MV-4-11 (cell line): Measurements from ENCODE around the gene PBX3.
"Not testable (repeated sequence)": the region's sequence is repeated elsewhere in the genome, so short reads cannot be mapped to it uniquely, and the experiment has no call there.

Source experiments
- DNase-seq: peaks from one replicate; lab custom pipeline; 2025; lab: John Stamatoyannopoulos, UW

PBX3 gene

DNA sequence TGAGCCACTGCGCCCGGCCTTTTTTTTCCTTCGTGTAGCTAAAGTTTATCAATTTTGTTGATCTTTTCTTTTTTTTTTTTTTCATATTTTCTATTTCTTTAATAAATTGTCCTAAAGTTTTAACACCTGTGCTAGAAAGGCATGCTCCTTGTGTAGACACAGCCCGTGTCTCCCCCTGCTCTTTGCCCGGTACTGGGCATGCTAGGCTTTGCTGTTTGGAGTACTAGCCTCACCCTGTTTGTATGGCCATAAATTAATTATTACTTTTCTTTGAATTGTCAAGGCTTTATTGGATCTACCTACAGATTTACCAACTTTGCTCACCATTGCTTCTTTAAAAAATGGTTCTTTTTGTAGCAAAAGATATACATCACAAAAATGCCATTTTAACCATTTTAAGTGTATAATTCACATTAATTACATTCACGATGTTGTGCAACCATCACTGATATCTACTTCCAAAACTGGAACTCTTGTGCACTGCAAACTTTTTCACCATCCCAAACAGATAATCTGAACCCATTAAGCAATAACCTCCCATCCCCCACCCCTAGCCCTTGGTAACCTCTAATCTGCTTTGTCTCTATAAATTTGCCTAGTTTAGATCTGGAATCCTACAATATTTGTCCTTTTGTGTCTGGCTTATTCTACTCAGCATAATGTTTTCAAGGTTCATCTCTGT lies 31.5 kb downstream of the PBX3 start:
- not testable (repeated sequence) for DNase-seq

DNA sequence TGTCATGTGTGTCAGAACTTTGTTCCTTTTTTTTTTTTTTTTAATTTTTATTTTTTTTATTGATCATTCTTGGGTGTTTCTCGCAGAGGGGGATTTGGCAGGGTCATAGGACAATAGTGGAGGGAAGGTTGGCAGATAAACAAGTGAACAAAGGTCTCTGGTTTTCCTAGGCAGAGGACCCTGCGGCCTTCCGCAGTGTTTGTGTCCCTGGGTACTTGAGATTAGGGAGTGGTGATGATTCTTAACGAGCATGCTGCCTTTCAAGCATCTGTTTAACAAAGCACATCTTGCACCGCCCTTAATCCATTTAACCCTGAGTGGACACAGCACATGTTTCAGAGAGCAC lies 32.0 kb downstream of the PBX3 start:
- not testable (repeated sequence) for DNase-seq

DNA sequence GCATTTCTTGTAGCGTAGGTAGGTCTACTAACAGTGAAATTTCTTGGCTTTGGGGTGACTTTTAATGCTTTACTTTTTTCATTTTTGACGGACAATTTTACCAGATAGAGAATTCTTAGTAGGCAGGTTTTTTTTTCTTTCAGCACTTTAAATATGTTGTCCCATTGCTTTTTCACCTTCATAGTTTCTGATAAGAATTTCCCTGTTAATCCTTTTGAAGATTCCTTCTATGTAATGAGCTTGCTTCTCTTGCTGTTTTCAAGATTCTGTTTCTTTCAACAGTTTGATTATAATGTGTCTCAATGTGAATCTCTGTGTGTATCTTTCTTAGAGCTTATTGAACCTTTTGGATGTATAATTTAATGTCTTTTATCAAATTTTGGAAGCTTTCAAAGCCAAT lies 35.5 kb downstream of the PBX3 start:
- DNase-seq = no peak

DNA sequence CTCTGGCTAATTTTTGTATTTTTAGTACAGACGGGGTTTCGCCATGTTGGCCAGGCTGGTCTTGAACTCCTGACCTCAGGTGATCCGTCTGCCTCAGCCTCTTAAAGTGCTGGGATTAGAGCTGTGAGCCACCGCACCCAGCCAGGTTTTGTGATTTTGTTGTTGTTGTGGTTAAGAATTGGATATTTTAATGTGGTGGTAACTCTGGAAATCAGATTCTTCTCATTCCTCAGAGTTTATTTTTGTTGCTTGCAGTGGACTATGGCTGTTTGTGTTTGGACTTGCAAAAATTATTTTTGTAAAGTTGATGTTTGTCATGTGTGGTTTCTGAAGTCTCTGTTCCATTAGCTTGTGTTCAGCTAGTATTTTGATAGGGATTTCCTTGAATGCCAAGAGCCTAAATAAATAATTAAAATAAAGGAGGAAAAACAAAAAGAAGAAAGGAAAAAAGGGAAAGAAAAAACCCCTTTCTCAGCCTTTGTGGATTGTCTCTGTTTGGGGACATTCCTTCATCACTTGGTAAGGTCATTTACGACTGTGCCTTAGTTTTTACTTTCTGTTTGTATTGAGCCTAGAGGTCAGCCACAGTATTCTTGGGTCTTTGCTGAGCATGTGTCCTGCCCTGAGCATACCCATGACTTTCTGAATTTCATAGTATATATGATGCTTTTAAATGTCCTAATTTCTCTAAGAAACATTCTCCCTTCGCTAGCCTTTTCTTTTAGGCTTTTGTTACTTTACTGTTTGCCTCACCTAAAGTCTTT lies 37.3 kb downstream of the PBX3 start:
- DNase-seq = no peak

DNA sequence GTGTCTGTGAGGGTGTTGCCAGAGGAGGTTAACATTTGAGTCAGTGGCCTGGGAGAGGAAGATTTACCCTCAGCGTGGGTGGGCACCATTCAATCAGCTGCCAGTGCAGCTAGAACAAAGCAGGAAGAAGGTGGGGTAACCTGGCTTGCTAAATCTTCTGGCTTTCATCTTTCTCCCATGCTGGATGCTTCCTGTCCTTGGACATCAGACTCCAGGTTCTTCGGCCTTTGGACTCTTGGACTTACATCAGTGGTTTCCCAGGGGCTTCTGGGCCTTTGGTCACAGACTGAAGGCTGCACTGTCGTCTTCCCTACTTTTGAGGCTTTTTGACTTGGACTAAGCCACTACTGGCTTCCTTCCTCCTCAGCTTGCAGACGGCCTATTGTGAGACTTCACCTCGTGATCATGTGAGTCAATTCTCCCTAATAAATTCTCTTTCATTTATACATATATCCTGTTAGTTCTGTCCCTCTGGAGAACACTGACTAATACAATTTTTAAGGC lies 38.1 kb downstream of the PBX3 start:
- no peak for DNase-seq

DNA sequence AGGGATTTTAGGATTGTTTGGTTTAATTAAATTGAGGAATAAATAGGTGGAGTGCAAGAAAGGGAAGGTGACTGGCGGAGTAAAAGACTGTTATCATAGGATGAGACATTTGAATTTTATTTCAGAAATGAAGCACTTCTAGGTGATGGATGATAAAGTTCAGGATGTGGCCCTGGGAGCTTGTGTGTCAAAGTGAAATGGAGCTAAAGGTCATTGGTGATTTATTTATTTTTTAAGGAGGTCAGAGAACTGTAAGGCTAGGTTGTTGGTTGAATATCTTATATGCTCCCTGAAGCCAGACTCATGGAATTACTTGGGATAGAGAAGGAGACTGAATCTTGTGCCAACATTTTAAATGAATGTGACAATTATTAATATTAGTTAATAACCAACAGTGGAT lies 40.5 kb downstream of the PBX3 start:
- DNase-seq = no peak

DNA sequence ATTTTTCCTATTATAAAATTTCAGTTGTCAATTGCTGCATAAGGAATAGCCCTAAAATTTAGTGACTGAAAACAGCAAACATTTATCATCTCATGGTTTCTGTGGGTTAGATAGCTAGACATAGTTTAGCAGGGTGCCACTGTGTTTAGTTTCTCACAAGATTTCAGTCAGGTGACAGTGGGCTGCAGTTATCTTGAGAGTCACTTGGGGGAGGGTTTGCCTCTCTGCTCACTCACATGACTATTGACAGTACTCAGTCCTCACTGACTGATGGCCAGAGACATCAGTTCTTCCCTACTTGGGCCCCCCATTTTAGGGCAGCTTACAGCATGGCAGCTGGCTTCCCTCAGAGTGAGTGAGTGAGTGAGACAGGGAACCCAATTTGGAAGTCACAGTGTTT lies 42.0 kb downstream of the PBX3 start:
- no peak for DNase-seq

DNA sequence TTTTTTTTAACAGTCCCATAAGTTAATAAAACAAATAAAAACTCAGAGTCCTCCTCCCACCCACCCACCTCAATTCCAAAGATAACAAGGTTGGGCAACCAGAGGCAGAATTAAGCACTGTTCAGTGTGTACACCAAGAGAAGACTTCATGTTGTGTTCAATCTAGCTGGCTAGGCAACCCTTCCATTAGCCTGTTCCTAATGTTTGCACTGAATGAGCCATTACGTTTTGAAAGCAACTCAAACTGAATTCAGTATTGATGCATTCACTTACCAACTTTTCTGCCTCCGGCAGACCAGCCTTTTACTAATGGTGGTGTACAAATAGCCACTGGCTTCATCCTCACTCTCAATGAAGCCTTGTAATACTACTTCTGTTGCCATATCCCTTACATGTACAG lies 47.5 kb downstream of the PBX3 start:
- DNase-seq = no peak

DNA sequence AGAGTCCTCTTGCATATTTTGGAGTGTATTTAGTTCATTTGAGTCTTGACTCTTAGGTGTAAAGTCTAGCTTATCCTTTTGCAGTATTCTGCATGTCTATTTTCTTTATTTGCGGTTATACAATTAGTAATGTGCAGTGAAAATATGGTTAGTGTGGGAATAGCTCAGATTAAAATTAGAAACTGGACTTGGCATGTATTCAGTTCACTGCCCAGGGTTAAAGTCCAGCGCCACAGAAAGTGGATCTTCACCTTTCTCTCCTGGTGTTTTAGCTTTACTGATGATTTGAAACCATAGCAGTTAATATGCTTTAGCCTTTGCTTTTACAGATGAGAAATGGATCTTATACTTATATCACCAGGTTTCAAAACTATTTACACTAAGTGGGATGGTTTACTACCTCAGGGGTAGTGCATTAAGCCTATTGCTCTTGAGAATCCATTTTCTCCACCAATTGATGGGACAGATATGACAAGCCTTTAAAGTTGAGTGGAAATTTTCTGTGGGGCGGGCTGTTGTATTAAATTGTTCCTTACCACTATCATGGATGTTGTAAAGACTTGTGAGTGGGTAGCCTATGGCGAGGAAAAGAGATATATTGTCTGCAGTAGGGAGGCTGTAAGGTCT lies 48.9 kb downstream of the PBX3 start:
- no peak for DNase-seq

DNA sequence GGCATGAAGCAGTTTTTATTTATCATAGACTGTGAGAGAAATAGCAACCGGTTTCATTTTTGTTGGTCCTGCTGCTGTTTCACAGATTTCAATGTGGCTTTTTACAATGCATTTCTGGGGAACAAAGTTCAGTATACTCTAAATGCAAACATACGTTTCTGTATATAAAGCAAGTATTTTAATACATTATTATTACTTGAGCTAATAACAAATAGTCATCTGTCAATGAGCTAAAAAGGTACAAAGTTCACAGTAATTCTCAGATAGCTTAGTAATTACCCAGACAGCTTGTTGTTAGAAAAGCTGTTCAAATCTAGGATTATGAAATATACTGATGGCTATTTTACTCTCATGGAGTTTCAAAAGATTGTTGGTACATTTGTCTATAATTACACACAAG lies 50.8 kb downstream of the PBX3 start:
- no peak for DNase-seq

DNA sequence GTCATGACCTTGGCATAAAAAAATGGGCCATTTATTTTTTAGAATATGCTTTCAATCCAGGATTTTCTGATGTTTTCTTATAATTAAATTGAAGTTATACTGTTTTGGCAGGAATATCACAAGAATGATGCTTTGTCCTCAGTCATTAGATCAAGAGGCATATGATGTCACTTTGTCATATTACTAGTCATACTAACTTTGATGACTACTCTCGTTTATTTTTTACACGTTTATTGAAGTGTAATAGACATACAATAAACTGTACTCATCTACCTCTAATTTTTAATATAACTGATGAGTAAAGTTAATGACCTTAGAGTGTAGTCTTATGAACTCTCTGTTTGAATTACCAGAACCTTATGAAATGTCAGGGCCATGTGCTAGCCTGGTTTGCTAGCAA lies 56.4 kb downstream of the PBX3 start:
- DNase-seq = no peak

DNA sequence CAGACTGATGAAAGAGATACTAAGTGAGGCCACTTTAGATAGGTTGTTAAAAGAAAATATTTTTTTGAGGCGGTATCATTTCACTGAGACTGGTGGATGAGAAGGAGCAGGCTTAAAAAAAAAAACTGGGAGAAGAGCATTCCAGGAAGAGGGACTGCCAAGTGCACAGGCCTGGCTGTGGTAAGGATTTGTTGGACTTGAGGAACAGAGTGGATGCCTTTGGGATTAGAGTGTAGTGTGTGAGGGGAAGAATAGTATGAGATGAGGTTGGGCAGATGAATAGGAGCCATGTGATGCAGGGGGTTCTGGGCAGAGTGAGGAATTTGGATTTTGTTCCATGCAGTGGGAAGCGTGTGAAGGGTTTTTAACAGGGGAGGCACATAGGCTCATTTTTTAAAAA lies 57.9 kb downstream of the PBX3 start:
- DNase-seq = no peak

DNA sequence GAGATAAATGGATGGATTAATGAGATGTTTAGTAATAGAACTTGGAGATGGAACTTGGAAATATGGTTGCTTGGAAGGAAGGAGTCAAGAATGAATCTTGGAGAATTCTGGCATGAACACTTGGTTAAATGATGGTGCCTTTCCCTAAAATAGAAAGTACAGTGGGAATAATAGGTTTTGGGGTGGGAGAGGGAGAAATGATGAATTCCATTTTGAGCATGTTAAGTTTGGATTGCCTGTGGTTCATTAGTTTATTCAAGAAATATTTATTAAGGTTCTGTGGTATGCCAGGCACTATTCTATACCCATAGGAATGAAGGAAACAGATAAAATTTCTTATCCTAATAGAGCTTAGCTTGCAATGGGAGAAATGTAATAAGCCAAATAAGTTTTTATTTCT lies 58.4 kb downstream of the PBX3 start:
- DNase-seq = no peak

DNA sequence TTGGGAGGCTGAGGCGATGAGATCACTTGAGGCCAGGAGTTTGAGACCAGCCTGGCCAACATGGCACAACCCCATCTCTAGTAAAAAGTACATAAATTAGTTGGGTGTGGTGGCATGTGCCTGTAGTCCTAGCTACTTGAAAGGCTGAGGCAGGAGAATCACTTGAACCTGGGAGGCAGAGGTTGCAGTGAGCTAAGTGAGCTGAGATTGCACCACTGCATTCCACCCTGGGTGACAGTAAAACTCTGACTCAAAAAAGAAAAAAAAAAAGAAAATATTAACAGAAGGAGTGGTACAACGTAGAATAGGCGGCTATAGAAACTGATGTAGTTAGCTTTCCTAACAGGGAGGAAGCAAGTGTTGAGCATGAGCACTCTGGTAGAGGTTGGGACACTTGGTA lies 59.9 kb downstream of the PBX3 start:
- DNase-seq = no peak

DNA sequence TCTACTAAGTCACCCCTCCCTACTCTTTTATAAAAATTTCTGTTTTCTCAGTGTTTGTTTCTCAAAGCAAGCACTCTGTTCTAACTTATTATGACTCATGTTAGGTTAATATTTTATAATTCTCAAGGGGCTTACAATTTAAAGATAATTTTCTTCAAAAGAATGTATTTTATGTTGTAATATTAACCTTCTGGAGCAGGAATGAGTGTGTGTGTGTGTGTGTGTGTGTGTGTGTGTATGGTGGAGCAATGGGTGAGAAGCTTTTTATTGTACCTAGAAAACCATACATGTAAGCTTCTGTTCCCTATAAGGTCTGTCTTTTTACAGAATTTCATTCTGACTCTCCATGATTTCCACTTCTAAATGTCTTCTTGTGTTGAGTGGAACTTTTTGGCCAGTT lies 63.0 kb downstream of the PBX3 start:
- DNase-seq = no peak

DNA sequence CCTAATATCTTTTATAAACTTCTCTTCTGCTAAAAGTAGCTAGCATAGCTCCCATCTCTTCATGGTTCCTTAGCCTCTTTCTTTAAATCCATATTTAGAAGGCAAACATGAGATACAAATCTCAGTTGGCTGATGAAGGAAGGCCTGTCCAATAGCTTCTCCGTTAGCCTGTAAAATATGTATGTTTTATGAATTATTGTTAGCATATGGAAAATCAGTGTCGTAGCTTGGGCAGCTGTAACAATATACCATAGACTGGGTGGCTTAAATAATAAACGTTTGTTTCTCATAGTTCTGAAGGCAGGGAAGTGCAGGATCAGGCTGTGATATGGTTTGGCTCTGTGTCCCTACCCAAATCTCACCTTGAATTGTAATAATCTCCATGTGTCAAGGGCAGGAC lies 63.8 kb downstream of the PBX3 start:
- DNase-seq = no peak

DNA sequence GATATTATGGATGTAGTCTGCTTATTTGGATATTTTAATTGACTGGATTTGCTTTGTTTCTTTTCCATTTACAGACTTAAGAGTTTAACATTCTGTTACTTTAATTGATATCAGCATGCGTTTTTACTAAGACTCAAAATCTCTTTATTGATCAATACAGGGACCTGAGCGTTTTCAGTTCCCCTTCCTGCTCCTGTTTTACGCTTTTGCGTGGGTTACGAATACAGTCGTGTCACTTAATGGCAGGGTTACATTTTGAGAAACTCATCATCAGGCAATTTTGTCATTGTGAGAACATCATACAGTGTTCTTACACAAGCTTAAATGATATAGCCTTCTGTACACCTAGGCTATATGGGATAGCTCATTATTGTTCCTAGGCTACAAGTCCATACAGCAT lies 65.2 kb downstream of the PBX3 start:
- DNase-seq = peak; percentile 38

DNA sequence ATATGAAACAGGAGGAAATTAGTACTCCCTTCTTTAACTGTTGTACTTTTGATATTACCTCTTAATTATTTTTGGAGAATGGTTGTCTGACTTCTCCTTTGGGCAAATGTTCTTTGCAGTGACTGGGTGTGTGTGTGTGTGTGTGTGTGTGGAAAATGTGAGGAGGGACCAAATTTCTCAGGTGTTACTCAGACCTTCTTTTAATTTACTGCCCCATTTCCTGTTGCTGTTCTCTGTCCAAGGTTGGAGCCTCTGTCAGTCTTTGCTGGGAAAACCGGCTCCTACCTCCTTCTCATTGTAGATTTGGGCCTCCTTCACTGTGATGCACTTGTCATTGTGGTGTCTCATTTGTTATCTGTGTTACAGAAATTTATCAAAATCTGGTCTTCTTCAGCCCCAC lies 68.4 kb downstream of the PBX3 start:
- DNase-seq = no peak

DNA sequence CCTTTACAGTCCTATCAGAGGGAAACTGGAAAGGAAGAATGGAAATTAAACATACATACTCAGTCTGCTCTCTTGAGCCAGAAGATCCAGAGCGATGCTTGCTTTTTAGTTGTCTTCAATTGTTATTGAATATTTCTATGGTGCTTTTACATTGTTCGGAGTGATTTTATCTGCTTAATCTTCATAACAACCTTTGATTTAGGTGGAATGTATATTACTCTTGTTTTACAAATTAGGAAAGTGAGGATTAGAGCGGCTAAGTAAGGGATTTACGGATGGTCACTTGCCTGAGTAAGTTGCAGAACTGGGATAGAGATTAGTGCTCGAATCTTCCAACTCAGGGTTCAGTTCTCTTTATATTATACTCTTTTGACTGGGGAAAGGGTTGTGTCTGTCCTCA lies 69.1 kb downstream of the PBX3 start:
- no peak for DNase-seq

DNA sequence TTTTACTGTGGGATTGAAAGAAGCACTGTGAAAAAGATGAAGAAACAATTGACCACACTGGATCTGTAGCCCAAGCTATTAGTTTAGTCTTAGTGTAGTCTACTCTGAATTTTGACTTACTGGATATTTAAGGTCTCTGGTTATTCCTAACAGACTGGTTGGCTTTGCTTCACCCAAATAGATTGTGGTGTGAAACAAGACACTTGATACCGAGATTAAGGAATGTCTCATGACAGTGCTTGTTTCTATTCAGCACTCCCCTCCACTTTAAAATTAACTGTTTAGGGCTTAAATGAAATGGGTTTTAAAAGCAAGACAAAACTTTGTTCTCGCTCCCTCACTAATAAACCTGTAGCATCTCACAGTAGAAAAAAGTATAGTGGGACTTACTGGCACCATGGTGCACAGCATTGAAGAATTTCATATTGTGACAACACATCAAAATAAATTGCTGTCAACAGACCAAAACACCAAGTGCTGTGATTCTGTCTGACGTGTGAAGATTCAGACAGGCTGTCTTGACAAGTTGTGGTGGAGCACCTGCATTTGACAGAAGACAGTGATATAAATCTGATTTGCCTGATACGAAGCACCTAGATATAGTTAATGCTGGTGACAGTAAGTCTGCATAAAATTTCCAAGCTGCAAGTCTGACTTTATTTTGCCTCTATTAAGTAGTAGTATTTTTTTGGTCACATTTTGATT lies 73.1 kb downstream of the PBX3 start:
- no peak for DNase-seq

DNA sequence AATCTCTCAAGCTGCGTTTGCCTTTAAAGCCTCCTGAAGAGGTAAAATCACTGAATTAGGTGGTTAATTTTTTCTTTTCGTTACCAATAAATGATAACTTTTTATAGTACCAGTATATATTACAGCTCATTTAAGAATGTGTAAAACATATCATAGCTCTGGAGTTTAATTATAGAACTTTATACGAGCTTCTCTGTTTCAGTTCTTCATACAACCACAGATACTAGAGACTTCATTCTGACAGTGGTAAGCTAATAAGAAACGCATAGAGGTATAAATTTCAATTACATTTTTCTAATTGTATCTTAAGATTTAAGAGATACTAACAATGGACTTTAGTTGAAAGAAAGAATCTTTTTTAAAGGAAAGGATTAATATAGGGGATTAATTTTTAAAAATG lies 73.9 kb downstream of the PBX3 start:
- DNase-seq = peak; percentile 20

DNA sequence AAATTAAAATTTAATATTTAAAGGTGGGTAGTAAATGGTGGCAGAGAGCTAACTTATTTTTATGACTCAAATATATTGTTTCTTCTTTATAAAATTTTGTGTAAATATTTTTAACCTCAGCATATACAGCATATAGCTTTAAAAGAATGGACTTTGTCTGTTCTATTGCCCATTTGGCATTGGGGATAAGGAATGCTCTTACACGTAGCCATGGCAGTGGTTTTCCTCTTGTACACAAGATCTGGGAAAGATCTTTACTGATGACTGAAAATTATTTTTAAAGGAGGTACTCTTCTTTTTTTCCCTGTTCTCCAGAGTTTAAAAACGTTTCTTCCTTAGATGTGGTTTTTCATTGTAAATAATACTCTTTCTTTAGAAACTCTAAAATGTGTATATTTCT lies 75.0 kb downstream of the PBX3 start:
- no peak for DNase-seq

DNA sequence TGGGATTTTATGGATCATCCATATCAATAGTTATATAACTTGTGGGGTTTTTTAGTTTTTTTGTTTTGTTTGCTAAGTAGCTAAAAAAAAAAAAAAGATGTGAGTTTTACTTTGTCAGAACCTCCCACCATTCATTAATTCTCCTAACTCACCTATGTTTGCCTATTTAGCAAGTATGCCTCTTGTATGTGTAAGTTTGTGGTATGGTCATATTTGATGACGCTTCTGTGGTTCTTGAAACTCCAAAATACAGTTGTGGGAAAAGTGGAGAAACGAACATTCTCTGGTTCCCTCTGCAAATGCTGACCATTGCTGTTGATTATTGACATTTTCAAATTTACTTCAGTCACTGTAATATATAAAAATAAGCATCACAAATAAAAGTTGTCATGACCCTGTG lies 75.7 kb downstream of the PBX3 start:
- peak; percentile 21 for DNase-seq
